Neural cell (in vitro differentiated cells): ENCODE measurements around the gene C20orf144. TPM values are rescaled to one million over a fixed set of nuclear protein-coding genes. Genes with fewer than 3 reads are reported as not detected.

Source experiments
- H2AFZ ChIP-seq: fragments of 200-600, 300-800 bp; sonication (generic), shearing (Covaris generic); 2 replicates; pipeline ENCODE4 v1.6.0; 2014; ENCODE audit warnings: low read depth, mild to moderate bottlenecking, antibody characterized with exemption, low read length, moderate library complexity
- H3F3A ChIP-seq: fragments of 200-600 bp; shearing (Covaris generic); 2 replicates; pipeline ENCODE4 v1.6.1; 2016; ENCODE audit warnings: mild to moderate bottlenecking, moderate library complexity, mixed read lengths, antibody characterized with exemption, low read length; ENCODE audit not compliant: insufficient read depth, poor library complexity, severe bottlenecking
- H3K27ac ChIP-seq: fragments of 200-600, 300-800 bp; sonication (generic), shearing (Covaris generic); 2 replicates; pipeline ENCODE4 v1.5.1; 2014; ENCODE audit warnings: mild to moderate bottlenecking, low read length, moderate library complexity
- H3K27me3 ChIP-seq: fragments of 300-800, 200-600 bp; sonication (generic), shearing (Covaris generic); 2 replicates; pipeline ENCODE4 v1.6.0; 2014; ENCODE audit warnings: mild to moderate bottlenecking, low read depth, low read length, moderate library complexity; ENCODE audit not compliant: insufficient read depth
- H3K36me3 ChIP-seq: fragments of 300-800, 200-600 bp; sonication (generic), shearing (Covaris generic); 2 replicates; pipeline ENCODE4 v1.5.1; 2014; ENCODE audit warnings: mild to moderate bottlenecking, antibody characterized with exemption, low read length, moderate library complexity; ENCODE audit not compliant: insufficient read depth
- H3K4me2 ChIP-seq: fragments of 300-800, 200-600 bp; sonication (generic), shearing (Covaris generic); 2 replicates; pipeline ENCODE4 v1.6.0; 2014; ENCODE audit warnings: mild to moderate bottlenecking, low read length
- H3K4me3 ChIP-seq: fragments of 300-800, 200-600 bp; sonication (generic), shearing (Covaris generic); 2 replicates; pipeline ENCODE4 v1.5.1; 2014; ENCODE audit warnings: mild to moderate bottlenecking, low read length, moderate library complexity
- H3K79me2 ChIP-seq: fragments of 200-600 bp; shearing (Covaris generic); replicated peaks from 2 replicates; pipeline ENCODE4 v1.6.0; 2014; ENCODE audit warnings: mild to moderate bottlenecking, low read length, moderate library complexity; ENCODE audit not compliant: insufficient read depth
- H3K9ac ChIP-seq: fragments of 300-800, 200-600 bp; sonication (generic), shearing (Covaris generic); 2 replicates; pipeline ENCODE4 v1.6.1; 2016; ENCODE audit warnings: mild to moderate bottlenecking, low read length, mixed read lengths
- H3K9me2 ChIP-seq: fragments of 200-600 bp; shearing (Covaris generic); 2 replicates; pipeline ENCODE4 v1.6.1; 2016; ENCODE audit warnings: mild to moderate bottlenecking, low read length, mixed read lengths; ENCODE audit not compliant: insufficient read depth
- H3K9me3 ChIP-seq: fragments of 200-600, 300-800 bp; sonication (generic), shearing (Covaris generic); 2 replicates; pipeline ENCODE4 v1.6.1; 2016; ENCODE audit warnings: mild to moderate bottlenecking, mixed run types, low read length, moderate library complexity, mixed read lengths
- H4K20me1 ChIP-seq: fragments of 200-600 bp; shearing (Covaris generic); 2 replicates; pipeline ENCODE4 v1.6.1; 2016; ENCODE audit warnings: mild to moderate bottlenecking, mixed run types; ENCODE audit not compliant: insufficient read depth
- EP300 ChIP-seq: fragments of 450-650 bp; conservative IDR thresholded peaks from 2 replicates; pipeline ENCODE4 v1.6.1; 2014; ENCODE audit warnings: antibody characterized with exemption, mild to moderate bottlenecking, moderate library complexity; ENCODE audit not compliant: poor library complexity, severe bottlenecking
- EZH2 ChIP-seq: fragments of 200-600, 300-800 bp; shearing (Covaris generic), sonication (generic); IDR thresholded peaks from 2 replicates; pipeline ENCODE4 v1.6.1; 2014; ENCODE audit warnings: antibody characterized with exemption, low read length, borderline replicate concordance, mild to moderate bottlenecking; ENCODE audit not compliant: insufficient read depth, poor library complexity, severe bottlenecking
- MXI1 ChIP-seq: fragments of 450-650 bp; conservative IDR thresholded peaks from 2 replicates; pipeline ENCODE4 v1.6.1; 2014; ENCODE audit warnings: antibody characterized with exemption, mild to moderate bottlenecking; ENCODE audit not compliant: poor library complexity, severe bottlenecking
- POLR2AphosphoS5 ChIP-seq: IDR thresholded peaks from 2 replicates; pipeline ENCODE4 v1.6.1; 2012
- RAD21 ChIP-seq: fragments of 450-650 bp; conservative IDR thresholded peaks from 2 replicates; pipeline ENCODE4 v1.6.1; 2014; ENCODE audit warnings: antibody characterized with exemption, mild to moderate bottlenecking, moderate library complexity
- SMC3 ChIP-seq: fragments of 450-650 bp; conservative IDR thresholded peaks from 2 replicates; pipeline ENCODE4 v1.6.1; 2014; ENCODE audit warnings: antibody characterized with exemption, mild to moderate bottlenecking, moderate library complexity; ENCODE audit not compliant: poor library complexity
- TAF1 ChIP-seq: IDR thresholded peaks from 2 replicates; pipeline ENCODE4 v1.6.1; 2012; ENCODE audit warnings: low read depth
- polyA plus RNA-seq: library from polyadenylated mRNA; depleted of rRNA; stranded (reverse); fragments of >200 nt; gene quantifications from 2 replicates; pipeline ENCODE4 v1.2.3, GENCODE V29; 2014
- TF ChIP-seq, protein P1 (sequence below): fragments of 450-650 bp; IDR thresholded peaks from 2 replicates; pipeline ENCODE4 v1.5.1; 2014; ENCODE audit warnings: antibody characterized with exemption, mild to moderate bottlenecking, moderate library complexity; ENCODE audit not compliant: poor library complexity, severe bottlenecking
- TF ChIP-seq, protein P2 (sequence below): IDR thresholded peaks from 2 replicates; pipeline ENCODE4 v1.6.1; 2012; ENCODE audit warnings: borderline replicate concordance

The C20orf144 gene
- polyA plus RNA-seq, 1 donor from 2014 or later = not detected

DNA sequence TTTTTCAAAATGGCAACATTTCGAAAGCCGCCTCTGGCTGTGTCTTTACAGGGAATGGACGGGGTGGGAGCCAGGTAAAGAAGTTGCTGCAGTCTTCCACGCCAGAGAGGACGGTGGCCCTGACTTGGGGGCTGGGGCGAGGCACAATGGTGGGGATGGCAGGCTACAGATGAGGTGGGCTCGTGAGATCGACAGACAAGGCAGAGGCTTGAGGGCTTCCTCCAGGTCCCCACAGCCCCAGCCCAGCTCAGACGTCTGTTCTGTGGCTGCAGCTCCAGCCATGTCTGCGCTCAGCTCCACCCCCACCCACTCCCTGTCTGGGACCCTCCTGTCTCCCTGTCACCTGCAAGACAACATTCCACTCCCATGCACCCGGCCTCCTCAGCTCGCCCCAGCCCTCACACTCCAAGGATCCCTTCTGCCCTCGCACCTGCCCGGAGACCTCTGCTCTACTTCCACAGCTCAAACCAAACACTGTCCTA lies 7.4 kb upstream of the C20orf144 start:
- no peak overlapping the region for H3K9ac ChIP-seq
- no peaks in the 10 kb centered on the region for H3K9me2 ChIP-seq
- TF ChIP-seq EP300 = no peak
- TF ChIP-seq RAD21 = no peak
- no peak for TF ChIP-seq TAF1
- TF ChIP-seq MXI1 = no peak
- TF ChIP-seq, protein P1, sequence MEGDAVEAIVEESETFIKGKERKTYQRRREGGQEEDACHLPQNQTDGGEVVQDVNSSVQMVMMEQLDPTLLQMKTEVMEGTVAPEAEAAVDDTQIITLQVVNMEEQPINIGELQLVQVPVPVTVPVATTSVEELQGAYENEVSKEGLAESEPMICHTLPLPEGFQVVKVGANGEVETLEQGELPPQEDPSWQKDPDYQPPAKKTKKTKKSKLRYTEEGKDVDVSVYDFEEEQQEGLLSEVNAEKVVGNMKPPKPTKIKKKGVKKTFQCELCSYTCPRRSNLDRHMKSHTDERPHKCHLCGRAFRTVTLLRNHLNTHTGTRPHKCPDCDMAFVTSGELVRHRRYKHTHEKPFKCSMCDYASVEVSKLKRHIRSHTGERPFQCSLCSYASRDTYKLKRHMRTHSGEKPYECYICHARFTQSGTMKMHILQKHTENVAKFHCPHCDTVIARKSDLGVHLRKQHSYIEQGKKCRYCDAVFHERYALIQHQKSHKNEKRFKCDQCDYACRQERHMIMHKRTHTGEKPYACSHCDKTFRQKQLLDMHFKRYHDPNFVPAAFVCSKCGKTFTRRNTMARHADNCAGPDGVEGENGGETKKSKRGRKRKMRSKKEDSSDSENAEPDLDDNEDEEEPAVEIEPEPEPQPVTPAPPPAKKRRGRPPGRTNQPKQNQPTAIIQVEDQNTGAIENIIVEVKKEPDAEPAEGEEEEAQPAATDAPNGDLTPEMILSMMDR = no peak
- no peak for TF ChIP-seq POLR2AphosphoS5
- no peak for TF ChIP-seq SMC3
- no peaks in the 10 kb centered on the region for H3K79me2 ChIP-seq
- no peak overlapping the region for H3K27ac ChIP-seq
- no peaks in the 10 kb centered on the region for H3F3A ChIP-seq
- H4K20me1 ChIP-seq = no peaks in the 10 kb centered on the region
- no peaks in the 10 kb centered on the region for H3K27me3 ChIP-seq
- no peak overlapping the region for H2AFZ ChIP-seq
- no peaks in the 10 kb centered on the region for H3K9me3 ChIP-seq
- H3K4me3 ChIP-seq = no peak overlapping the region
- no peaks in the 10 kb centered on the region for H3K36me3 ChIP-seq
- H3K4me2 ChIP-seq = no peak overlapping the region

- no peak for TF ChIP-seq SMC3
- TF ChIP-seq MXI1 = no peak
- TF ChIP-seq, protein P2, sequence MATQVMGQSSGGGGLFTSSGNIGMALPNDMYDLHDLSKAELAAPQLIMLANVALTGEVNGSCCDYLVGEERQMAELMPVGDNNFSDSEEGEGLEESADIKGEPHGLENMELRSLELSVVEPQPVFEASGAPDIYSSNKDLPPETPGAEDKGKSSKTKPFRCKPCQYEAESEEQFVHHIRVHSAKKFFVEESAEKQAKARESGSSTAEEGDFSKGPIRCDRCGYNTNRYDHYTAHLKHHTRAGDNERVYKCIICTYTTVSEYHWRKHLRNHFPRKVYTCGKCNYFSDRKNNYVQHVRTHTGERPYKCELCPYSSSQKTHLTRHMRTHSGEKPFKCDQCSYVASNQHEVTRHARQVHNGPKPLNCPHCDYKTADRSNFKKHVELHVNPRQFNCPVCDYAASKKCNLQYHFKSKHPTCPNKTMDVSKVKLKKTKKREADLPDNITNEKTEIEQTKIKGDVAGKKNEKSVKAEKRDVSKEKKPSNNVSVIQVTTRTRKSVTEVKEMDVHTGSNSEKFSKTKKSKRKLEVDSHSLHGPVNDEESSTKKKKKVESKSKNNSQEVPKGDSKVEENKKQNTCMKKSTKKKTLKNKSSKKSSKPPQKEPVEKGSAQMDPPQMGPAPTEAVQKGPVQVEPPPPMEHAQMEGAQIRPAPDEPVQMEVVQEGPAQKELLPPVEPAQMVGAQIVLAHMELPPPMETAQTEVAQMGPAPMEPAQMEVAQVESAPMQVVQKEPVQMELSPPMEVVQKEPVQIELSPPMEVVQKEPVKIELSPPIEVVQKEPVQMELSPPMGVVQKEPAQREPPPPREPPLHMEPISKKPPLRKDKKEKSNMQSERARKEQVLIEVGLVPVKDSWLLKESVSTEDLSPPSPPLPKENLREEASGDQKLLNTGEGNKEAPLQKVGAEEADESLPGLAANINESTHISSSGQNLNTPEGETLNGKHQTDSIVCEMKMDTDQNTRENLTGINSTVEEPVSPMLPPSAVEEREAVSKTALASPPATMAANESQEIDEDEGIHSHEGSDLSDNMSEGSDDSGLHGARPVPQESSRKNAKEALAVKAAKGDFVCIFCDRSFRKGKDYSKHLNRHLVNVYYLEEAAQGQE = no peak
- TF ChIP-seq RAD21 = no peak
- TF ChIP-seq, protein P1 = no peak
- TF ChIP-seq EZH2 = no peak
- TF ChIP-seq POLR2AphosphoS5 = no peak
- no peak for TF ChIP-seq TAF1
- no peak for TF ChIP-seq EP300
- no peak overlapping the region for H3K4me3 ChIP-seq
- no peaks in the 10 kb centered on the region for H3K36me3 ChIP-seq
- H3K27ac ChIP-seq = no peak overlapping the region
- H3F3A ChIP-seq = no peaks in the 10 kb centered on the region
- no peaks in the 10 kb centered on the region for H3K9me2 ChIP-seq
- H3K4me2 ChIP-seq = no peak overlapping the region
- no peaks in the 10 kb centered on the region for H4K20me1 ChIP-seq
- no peak overlapping the region for H2AFZ ChIP-seq
- no peaks in the 10 kb centered on the region for H3K79me2 ChIP-seq
- H3K9me3 ChIP-seq = no peaks in the 10 kb centered on the region
- no peaks in the 10 kb centered on the region for H3K27me3 ChIP-seq
- no peak overlapping the region for H3K9ac ChIP-seq
These were observed 7.0 kb upstream of the C20orf144 start for GRCh38 chr20:33655164-33655563.
